DMS 273 (cell line): ENCODE measurements around the gene OR4D9.

ENCODE experiments used
- DNase-seq: peaks from one replicate; lab custom pipeline; 2025; ENCODE audit not compliant: unreplicated experiment; lab: John Stamatoyannopoulos, UW

OR4D9 gene

DNA sequence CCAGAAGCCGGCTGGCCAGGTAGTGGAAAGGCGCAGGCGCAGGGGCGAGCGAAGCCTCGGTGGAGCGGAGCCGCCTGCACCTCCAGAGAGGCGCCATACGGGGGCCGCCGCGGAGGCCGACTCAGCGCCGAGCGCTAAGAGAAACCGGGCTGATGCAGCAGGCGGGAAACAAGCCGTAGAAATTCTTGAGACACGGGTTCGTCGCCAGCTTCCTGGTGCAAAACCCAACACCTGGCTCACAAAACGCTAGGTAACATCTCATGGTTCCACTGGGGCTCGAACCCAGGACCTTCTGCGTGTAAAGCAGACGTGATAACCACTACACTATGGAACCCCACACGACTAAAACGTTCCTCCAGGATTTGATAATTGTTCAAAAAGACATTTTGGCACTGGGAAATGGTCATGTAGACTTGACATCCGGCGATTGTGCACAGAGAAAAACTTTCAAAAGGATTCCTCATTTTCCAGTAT is 39.1 kb downstream of the OR4D9 start:
- peak; percentile 97 for DNase-seq

DNA sequence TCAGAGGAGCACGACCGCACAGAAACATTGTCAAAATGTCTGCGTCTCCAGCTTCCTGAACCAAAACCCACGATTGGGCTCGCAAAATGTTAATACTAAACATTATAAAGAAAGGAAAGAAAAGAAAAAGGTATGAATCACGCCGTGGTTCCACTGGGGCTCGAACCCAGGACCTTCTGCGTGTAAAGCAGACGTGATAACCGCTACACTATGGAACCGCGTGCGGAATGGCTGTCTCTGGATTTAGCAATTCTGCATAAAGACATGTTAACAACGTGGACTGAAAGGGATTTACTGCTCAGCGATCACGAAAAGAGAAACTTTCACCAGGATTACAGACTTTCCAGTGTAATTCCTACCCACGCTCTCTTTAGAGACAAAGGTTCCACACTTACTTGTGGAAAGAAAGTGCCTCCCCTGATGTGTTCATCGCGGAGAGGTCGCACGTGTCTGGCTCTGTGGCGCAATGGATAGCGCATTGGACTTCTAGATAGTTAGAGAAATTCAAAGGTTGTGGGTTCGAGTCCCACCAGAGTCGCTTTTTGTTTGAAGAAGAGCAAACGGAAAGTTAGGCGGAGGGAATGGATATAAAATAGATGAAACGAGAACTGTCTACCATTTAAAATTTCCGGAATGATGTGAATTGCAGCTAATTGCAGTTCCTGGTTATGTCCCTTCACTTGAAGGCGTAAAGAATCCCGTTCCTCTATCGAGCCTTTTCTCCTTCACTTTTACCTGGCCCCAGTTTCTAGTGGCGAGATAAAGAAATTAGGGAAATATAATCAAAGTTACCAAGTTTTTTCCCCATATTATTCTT is 39.7 kb downstream of the OR4D9 start:
- peak; percentile 95 for DNase-seq

DNA sequence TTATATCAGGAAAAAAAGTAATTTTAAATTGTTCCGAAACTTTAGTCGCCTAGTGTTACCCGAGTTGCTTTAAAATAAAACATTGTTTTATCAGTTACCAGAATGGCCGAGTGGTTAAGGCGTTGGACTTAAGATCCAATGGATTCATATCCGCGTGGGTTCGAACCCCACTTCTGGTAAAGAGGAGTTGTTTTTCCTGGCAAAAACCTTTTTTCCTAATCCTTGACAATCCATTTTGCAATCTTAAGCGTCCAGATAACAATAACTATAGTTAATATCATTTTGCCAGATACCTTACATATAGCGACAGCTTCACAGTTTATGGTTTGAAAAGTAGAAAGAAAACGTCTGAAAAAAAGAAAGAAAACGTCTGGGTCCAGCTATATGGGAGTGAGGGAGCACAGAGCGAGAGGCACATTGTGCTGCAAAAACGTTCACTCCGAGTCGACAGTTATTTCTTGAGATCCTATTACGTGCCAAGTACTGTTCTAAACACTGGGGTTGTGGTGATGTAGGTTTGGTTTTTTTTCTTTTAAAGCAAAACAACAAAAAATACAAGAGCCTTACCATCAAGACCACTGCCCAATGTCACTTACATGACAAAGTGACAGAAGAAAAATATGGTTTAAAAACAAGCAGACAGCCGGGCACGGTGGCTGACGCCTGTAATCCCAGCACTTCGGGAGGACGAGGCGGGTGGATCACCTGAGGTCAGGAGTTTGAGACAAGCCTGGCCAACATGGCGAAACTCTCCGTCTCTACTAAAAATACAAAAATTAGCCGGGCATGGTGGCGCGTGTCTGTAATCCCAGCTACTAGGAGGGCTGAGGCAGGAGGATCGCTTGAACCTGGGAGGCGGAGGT is 40.6 kb downstream of the OR4D9 start:
- DNase-seq = peak; percentile 78

DNA sequence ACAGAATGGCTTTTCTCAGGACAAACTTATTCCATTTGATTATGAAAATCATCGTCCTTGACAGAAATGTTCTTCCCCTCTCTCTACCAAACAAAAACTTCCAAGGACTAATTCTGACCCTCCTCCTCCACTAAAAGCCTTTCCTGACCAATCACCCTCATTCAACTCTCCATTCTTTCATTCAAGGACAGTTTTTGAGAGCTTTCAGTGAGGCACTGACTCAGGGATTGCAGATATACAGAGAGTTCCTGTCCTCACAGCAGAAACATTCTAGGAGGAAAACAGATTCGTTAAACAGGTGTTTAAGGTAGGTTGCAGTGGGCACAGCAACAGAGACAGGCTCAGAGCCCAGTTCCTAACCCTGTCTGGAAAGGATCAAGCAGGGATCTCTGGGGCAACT is 41.5 kb downstream of the OR4D9 start:
- DNase-seq = no peak

DNA sequence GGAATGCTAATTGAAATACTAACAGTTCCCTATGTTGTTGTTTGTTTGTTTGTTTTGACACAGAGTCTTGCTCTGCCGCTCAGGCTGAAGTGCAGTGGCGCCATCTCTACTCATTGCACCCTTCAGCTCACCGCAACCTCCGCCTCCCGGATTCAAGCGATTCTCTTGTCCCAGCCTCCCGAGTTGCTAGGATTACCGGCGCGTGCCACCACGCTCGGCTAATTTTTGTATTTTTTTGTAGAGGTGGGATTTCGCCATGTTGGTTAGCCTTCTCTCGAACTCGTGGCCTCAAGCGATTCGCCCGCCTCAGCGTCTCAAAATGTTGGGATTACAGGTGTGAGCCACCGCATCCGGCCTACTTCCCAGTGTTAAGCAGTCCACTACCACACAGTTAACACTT is 42.0 kb downstream of the OR4D9 start:
- DNase-seq = no peak

DNA sequence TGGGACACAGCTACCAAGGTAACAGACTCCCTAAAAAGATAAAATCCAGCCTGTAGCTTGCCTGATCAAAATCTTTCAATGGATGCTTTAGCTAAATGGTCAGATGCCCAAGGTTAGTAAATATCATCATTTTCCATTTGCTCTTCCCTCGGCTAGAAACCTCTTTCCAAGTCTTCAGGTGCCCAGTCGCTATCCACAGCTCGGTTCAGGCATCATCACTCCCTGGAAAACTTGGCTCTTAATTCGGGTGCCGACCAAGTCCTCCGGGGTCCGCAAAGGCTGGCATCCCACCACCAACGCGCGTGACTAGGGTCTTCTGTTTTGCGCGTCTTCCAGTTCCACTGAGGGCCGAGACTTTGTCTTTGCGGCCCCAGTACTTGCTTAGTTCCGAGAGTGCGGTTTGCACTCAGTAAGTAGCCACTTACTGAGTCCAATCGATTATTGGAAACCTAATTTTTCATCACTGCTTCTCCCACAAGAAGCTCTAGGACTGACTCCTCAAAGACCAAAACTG is 44.3 kb downstream of the OR4D9 start:
- DNase-seq = peak; percentile 63

DNA sequence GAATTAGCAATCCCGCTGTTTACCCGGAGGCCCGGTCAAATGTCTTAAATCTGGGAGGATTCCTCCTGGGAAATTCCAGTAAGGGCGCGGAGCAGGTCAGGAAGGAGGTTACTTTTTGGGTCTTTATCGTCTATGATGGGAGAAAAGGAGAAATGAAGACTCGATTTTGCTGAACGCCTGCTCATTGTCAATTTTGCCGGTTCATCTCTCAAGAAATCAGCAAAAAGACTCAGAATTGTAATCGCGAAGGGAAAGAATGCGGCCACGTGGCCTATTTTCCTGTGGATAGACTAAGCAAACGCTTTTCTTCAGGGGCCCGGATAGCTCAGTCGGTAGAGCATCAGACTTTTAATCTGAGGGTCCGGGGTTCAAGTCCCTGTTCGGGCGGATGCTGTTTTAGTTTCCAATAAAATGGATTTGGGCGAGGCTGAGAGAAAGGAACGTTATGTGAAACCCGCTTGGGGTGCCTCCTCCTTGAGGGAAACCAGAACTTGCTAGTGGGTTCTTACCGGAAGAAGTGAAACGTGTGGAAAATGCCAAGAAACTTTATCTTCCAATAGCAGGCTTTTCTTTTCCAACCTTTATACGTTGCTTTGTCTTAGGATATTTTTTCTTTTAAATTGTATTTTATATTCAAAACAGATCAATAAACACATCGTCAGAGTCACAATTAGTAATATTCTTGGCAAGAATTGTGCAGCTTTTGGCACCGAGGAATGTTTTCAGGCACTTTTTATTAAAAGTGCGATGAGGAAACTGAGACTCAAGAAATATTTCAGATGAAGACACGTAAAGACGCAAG is 45.0 kb downstream of the OR4D9 start:
- DNase-seq = peak; percentile 90

DNA sequence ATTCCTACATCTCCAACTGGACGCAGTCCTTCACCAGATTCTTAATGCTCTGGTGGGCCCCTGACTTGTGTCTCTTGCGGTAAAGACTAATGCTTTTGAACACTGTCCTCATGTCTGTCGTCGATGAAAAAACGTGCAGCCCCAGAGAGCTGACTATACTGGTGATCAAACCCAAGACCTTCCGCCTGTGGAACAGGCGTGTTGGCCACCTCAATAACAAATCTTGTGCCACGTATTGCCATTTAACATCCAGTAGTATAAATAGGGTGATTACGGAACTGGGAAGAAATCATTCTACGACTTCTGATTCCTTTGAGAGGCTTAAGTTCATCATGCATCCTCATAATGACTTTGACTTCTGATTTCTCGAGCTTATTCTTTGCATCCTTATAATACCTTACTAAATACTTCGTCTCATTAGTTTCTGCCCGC is 45.6 kb downstream of the OR4D9 start:
- DNase-seq = peak; percentile 75

DNA sequence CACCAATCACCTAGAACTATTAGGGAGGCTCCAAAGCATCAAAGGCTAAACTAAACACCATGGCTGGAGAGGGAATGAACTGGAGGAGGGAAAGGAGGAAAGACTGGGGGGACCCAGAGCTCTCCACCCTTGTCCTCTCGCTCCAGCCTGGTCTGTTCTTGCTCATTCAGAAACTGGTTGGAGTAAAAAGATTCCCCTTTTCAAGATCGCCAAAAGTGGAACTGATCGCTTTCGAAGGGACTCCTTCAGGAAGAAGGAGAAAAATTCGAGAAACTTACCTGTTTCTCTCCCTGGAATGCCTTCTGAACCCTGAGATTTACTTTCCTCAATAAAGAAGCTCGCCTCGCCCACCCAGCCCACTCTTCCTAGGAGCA is 46.9 kb downstream of the OR4D9 start:
- no peak for DNase-seq

DNA sequence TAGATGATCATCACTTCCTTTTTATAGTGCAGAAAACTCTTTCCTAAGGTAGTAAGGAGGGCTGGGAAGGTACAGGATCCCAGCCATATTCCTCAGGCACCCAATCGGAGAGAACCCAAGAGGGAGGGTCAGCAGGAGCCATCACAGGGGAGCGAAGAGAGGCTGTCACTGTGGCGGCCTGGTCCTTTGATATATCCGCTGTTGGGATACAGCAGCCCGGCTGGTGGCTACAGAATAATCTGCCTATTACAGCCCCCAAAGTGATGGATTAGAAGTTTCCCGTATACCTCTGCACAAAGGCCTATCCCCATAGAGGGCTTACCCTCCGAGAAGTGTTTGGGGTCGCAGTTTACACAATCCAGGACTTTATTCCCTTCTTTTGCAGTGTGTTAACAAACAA is 48.5 kb downstream of the OR4D9 start:
- DNase-seq = peak; percentile 60

DNA sequence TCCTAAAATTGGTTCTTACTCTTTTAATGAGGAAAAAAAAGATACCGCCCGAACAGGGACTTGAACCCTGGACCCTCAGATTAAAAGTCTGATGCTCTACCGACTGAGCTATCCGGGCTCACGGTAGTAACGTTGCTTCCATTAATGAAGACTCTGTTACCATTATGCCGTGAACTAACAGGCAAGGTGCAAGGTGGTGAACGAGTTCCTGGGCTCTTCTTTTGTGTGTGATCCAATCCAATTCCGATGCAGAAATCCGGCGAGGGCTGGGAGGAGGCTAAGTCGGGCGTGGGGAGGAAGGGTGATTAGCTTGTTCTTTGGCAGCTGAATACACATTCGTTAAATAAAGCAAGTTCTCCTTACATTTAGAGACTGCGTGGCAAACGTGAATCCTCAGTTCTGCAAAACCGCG is 49.0 kb downstream of the OR4D9 start:
- peak; percentile 87 for DNase-seq

DNA sequence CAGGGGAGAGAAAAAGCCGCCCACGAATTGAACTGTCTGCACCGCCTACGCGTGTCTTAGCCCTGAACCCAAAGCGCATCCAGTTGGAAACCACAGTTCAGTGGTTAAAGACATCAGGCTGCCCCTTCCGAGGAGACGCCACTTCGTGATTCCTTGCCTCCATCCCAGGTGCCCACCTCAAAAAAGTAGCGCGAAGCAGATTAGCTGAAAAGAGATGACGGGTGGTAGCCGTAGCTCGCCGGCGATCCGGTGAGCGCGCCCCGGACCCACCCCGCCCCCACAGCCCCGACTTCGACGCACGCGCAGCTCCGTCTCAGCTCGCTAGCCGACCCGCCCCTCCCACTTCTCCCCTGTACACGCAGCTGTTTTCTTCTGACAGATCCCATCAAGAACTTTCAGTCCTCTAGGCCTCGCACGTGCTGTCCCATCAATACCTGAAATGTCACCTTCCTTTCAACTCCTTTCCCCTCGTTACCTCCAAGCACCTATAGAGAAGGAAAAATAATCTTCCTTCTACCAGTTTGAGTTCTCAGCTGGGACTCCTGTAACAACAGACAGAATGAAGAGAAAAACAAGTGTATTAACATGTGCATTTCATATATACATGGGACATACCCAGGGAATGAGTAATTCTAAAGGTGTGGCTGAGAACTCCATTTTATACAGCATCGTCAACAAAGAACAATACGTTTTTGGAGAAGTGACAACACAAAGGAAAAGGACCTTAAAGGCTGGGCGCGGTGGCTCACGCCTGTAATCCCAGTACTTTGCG is 49.5 kb downstream of the OR4D9 start:
- peak; percentile 89 for DNase-seq

DNA sequence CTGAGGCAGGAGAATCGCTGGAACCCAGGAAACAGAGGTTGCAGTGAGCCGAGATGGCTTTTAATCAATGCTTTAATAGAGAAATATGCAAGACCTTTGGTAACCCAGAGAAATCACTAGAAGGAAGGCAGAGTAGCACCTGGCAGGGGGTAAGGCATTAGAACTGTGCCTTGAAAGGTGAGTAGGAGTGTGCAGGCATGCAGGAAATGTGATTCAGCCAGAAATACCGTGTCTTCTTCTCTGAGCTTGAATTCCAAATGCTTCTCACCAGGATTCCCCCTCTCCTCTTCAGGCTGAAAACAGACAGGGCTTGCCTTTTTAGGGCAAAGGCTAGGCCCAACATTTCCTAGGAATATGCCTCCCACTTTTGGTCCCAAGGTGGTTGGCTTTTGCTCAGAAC is 51.0 kb downstream of the OR4D9 start:
- DNase-seq = no peak
